GM10266 (cell line): ENCODE measurements around the gene PPP2R3B.
"Not testable (repeated sequence)": the region's sequence is repeated elsewhere in the genome, so short reads cannot be mapped to it uniquely, and the experiment has no call there.

Source experiments
- DNase-seq: peaks from one replicate; pipeline ENCODE4 v3.0.0; 2012; ENCODE audit errors: extremely low spot score
- CTCF ChIP-seq: IDR thresholded peaks from 2 replicates; pipeline ENCODE4 v1.5.1; 2012; ENCODE audit warnings: mild to moderate bottlenecking, low read depth; ENCODE audit not compliant: control insufficient read depth, insufficient read depth; ENCODE audit errors: missing control alignments

PPP2R3B gene

GRCh38 chrX:312621-313331 lies 73.9 kb downstream of the PPP2R3B start:
- no peak for DNase-seq
- TF ChIP-seq CTCF = no peak

GRCh38 chrX:311156-312129 lies 75.3 kb downstream of the PPP2R3B start:
- no peak for TF ChIP-seq CTCF
- no peak for DNase-seq

- no peak for DNase-seq
- no peak for TF ChIP-seq CTCF
Measured at GRCh38 chrX:310621-311155, 76.0 kb downstream of the PPP2R3B start.

GRCh38 chrX:308821-309520 lies 77.7 kb downstream of the PPP2R3B start:
- TF ChIP-seq CTCF = no peak
- DNase-seq = no peak

GRCh38 chrX:307261-308111 lies 79.2 kb downstream of the PPP2R3B start:
- DNase-seq = no peak
- TF ChIP-seq CTCF = no peak

GRCh38 chrX:306614-307251 lies 80.0 kb downstream of the PPP2R3B start:
- DNase-seq = not testable (repeated sequence)

- not testable (repeated sequence) for DNase-seq
Measured at GRCh38 chrX:305781-306613, 80.7 kb downstream of the PPP2R3B start.
